ENCODE data around the gene PDYN. TPM values are rescaled to one million over a fixed set of nuclear protein-coding genes. Genes with fewer than 3 reads are reported as not detected.

The PDYN gene
- total and polyA plus RNA-seq, 9 of the 15 experiments (the other 6 are each of a cell fraction or from before 2014, with no cell fraction given), result not detected

- Histone ChIP-seq H3K79me2 (ENCODE audit: control insufficient read depth, insufficient read depth, low read length) (no peaks in the 10 kb centered on the region), H3K36me3 (ENCODE audit: control insufficient read depth, insufficient read depth, low read length) (no peaks in the 10 kb centered on the region), H3K4me3 (no peak overlapping the region), H3K27ac (ENCODE audit: extremely low read depth, low read depth, low read length) (no peak overlapping the region), H3K4me1 (replicated peaks in 1 of 2; ENCODE audit: control insufficient read depth in 2 of 2, insufficient read depth in 2 of 2, low read length in 2 of 2) (no peaks in the 10 kb centered on the region), H3K9me1 (ENCODE audit: control insufficient read depth, insufficient read depth, low read length) (no peaks in the 10 kb centered on the region), H3K27me3 (ENCODE audit: control insufficient read depth in 2 of 2, insufficient read depth in 2 of 2, low read length in 2 of 2) (peaks cover 0 to 7% of the 10 kb centered on the region in 2 experiments; a peak in 1 of 5 replicates), H3K9ac (ENCODE audit: insufficient read depth in 1 of 2, low read depth in 2 of 2, low read length in 2 of 2) (no peak overlapping the region), H3K9me3 (replicated peaks; ENCODE audit: control insufficient read depth, insufficient read depth, low read depth, low read length) (no peaks in the 10 kb centered on the region), H4K20me1 (replicated peaks; ENCODE audit: control insufficient read depth, insufficient read depth, low read length) (no peaks in the 10 kb centered on the region), H3K4me2 (ENCODE audit: insufficient read depth, low read length) (no peak overlapping the region), H2AFZ (ENCODE audit: low read depth, low read length) (no peak overlapping the region)
- CTCF ChIA-PET (ENCODE audit: low intra/inter-chr PET ratio), result no interaction called here
- ATAC-seq (no peak), FAIRE-seq (no peak), DNase-seq (ENCODE audit: extremely low read depth in 1 of 4, low spot score in 3 of 4) (no peak)
- POLR2A ChIA-PET, result no interaction called here
- 0% methylated on average over 3 of the region's 3 CpGs for WGBS (ENCODE audit: insufficient coverage, low coverage, missing lambda C conversion rate)
- in situ Hi-C loops (cut with MboI), result no loop called here
- no TSS peak for BruUV-seq (replicated peaks)
- intact Hi-C loops (cut with micrococcal nuclease), result no loop called here
- TF ChIP-seq FOXA1 (IDR thresholded peaks at IDR 0.05; ENCODE audit: borderline replicate concordance), result no peak
- TF ChIP-seq ARID2 (IDR thresholded peaks at IDR 0.05), result no peak
- no peak for TF ChIP-seq PTBP1 (IDR thresholded peaks at IDR 0.05; ENCODE audit: low read depth, low read length)
- no peak for TF ChIP-seq STAT6 (CRISPR knock-in tag; IDR thresholded peaks at IDR 0.05)
- no peak for TF ChIP-seq MYBL2 (IDR thresholded peaks at IDR 0.05; ENCODE audit: low read depth)
- TF ChIP-seq MYBL2 (CRISPR knock-in tag; IDR thresholded peaks at IDR 0.05; ENCODE audit: borderline replicate concordance), result no peak
- no peak for TF ChIP-seq HOXB6 (CRISPR knock-in tag; IDR thresholded peaks at IDR 0.05; ENCODE audit: borderline replicate concordance)
- TF ChIP-seq ZNF134 (CRISPR knock-in tag; conservative IDR thresholded peaks at IDR 0.05), result no peak
- no peak for TF ChIP-seq LCOR (CRISPR knock-in tag; IDR thresholded peaks at IDR 0.05)
- TF ChIP-seq ZNF41 (CRISPR knock-in tag; conservative IDR thresholded peaks at IDR 0.05), result no peak
- no peak for TF ChIP-seq RERE (CRISPR knock-in tag; IDR thresholded peaks at IDR 0.05; ENCODE audit: borderline replicate concordance)
- TF ChIP-seq RAD51 (IDR thresholded peaks at IDR 0.05; ENCODE audit: borderline replicate concordance, low read depth), result no peak
- no peak for TF ChIP-seq ZNF311 (CRISPR knock-in tag; IDR thresholded peaks at IDR 0.05)
Measured at GRCh38 chr20:2001119-2001518, 7.3 kb upstream of the PDYN start.

All from K562 (cell line).